Gastroesophageal sphincter (tissue), 4 donors: ENCODE measurements around the gene LIMA1. TPM values are rescaled to one million over a fixed set of nuclear protein-coding genes. Genes with fewer than 3 reads are reported as not detected.
"Not testable (repeated sequence)": the region's sequence is repeated elsewhere in the genome, so short reads cannot be mapped to it uniquely, and the experiment has no call there.

Experiments used
- ATAC-seq: fragments of 150-250 bp; one replicate; pipeline ENCODE4 v1.9.1; 2016; ENCODE audit warnings: mild to moderate bottlenecking, moderate library complexity
- H3K27ac ChIP-seq, 4 donors: fragments of 200-600 bp; sonication (generic) in 3 of 4; 1 replicate in 3 of 4; 2 replicates in 1 of 4; pipeline ENCODE4 v1.5.1; 2016 to 2019
- H3K27me3 ChIP-seq: fragments of 200-600 bp; sonication (generic); one replicate; pipeline ENCODE4 v1.5.1; 2019
- H3K36me3 ChIP-seq, 2 donors: fragments of 200-600 bp; sonication (generic); one replicate each; pipeline ENCODE4 v1.5.1; 2019; ENCODE audit warnings: control low read depth in 1 of 2
- H3K4me1 ChIP-seq, 3 donors: fragments of 200-600 bp; sonication (generic); 1 replicate in 2 of 3; 2 replicates in 1 of 3; pipeline ENCODE4 v1.5.1; 2016 to 2019; ENCODE audit warnings: control low read depth in 2 of 3
- H3K4me3 ChIP-seq, 2 donors: fragments of 200-600 bp; sonication (generic); one replicate each; pipeline ENCODE4 v1.5.1; 2019; ENCODE audit warnings: mild to moderate bottlenecking in 1 of 2, moderate library complexity in 1 of 2
- H3K9me3 ChIP-seq, 3 donors: fragments of 200-600 bp; sonication (generic); one replicate each; pipeline ENCODE4 v1.5.1; 2017 to 2019; ENCODE audit warnings: control low read depth in 2 of 3
- EP300 ChIP-seq: sonication (generic); formaldehyde crosslinking; IDR thresholded peaks from one replicate; pipeline ENCODE4 v1.6.1; 2017; ENCODE audit warnings: antibody characterized with exemption, mild to moderate bottlenecking
- POLR2A ChIP-seq, 2 donors: fragments of 450-650 bp; IDR thresholded peaks; one replicate each; pipeline ENCODE4 v1.6.1; 2017; ENCODE audit warnings: antibody characterized with exemption in 2 of 2, mild to moderate bottlenecking in 2 of 2, moderate library complexity in 1 of 2
- POLR2AphosphoS5 ChIP-seq: sonication (generic); formaldehyde crosslinking; IDR thresholded peaks from one replicate; pipeline ENCODE4 v1.6.1; 2017; ENCODE audit warnings: antibody characterized with exemption
- WGBS, 2 donors: methylation state at CpG; one replicate each; pipeline ENCODE4 v1.1.5; 2018; ENCODE audit warnings: low coverage in 1 of 2; 5-methylcytosine and 5-hydroxymethylcytosine counted together
- total RNA-seq, 4 donors: library from RNA; depleted of rRNA; stranded (reverse); fragments of >200 nt; gene quantifications; one replicate each; pipeline ENCODE4 v1.1.0, GENCODE V29; 2016
- TF ChIP-seq, protein P1 (sequence below), 4 experiments: fragments of 200-600 bp in 2 of 4; fragments of 450-650 bp in 2 of 4; sonication (generic) in 1 of 4; IDR thresholded peaks; one replicate each; pipeline ENCODE4 v1.5.1; 2017 to 2019; ENCODE audit warnings: antibody characterized with exemption in 4 of 4, mild to moderate bottlenecking in 2 of 4, moderate library complexity in 2 of 4

The LIMA1 gene
- total RNA-seq, 4 donors from 2014 or later, result 27.6 to 91.3 (median 64.6) TPM

DNA sequence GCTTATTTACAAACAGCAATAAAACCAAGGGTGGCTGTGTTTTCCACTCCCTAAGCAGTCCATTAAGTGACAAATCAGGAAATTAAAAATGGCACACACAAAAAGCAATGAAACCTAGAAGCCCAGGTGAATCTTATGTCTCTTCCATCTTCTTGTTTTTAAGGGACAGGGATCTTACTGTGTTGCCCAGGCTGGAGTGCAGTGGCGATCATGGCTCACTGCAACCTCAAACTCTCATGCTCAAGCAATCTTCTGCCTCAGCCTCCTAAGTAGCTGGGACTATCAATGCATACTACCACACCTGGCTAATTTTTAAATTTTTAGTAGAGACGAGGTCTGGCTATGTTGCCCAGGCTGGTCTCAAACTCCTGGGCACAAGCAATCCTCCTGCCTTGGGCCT is 63.8 kb downstream of the LIMA1 start:
- H3K4me1 ChIP-seq, result peaks cover 3 to 72% (median 17%) of the 10 kb centered on the region in 3 donors
- H3K27ac ChIP-seq, result peak overlapping the region in 3 of 4 donors; percentile 80 to 88 (median 84)

DNA sequence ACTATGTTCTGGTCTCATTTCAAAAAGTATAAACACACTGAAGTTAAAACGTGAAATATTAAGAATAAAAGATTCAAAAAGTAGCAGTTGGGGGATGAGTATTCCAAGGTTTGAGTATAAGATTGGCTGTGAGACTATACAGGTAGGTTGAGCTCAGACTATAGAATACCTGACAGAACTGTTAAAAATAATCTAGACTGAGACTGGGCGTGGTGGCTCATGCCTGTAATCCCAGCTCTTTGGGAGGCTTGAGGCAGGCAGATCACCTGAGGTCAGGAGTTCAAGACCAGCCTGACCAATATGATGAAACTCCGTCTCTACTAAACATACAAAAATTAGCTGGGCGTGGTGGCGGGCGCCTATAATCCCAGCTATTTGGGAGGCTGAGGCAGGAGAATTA is 64.3 kb downstream of the LIMA1 start:
- ATAC-seq, H3K9me3 ChIP-seq, H3K27ac ChIP-seq, H3K27me3 ChIP-seq, H3K36me3 ChIP-seq: not testable (repeated sequence)
- H3K4me3 ChIP-seq, result peak overlapping the region in 1 of 2 donors; percentile 51
- WGBS, 2 donors, result 71 to 88% methylated on average over 1 to 6 of the region's 6 CpGs
- peaks cover 3 to 72% (median 17%) of the 10 kb centered on the region in 3 donors for H3K4me1 ChIP-seq

More for the DNA sequence above, 63.8 kb downstream of the LIMA1 start:
- TF ChIP-seq POLR2A (IDR thresholded peaks at IDR 0.05) (no peak), POLR2AphosphoS5 (no peak), EP300 (no peak)
- TF ChIP-seq, protein P1, sequence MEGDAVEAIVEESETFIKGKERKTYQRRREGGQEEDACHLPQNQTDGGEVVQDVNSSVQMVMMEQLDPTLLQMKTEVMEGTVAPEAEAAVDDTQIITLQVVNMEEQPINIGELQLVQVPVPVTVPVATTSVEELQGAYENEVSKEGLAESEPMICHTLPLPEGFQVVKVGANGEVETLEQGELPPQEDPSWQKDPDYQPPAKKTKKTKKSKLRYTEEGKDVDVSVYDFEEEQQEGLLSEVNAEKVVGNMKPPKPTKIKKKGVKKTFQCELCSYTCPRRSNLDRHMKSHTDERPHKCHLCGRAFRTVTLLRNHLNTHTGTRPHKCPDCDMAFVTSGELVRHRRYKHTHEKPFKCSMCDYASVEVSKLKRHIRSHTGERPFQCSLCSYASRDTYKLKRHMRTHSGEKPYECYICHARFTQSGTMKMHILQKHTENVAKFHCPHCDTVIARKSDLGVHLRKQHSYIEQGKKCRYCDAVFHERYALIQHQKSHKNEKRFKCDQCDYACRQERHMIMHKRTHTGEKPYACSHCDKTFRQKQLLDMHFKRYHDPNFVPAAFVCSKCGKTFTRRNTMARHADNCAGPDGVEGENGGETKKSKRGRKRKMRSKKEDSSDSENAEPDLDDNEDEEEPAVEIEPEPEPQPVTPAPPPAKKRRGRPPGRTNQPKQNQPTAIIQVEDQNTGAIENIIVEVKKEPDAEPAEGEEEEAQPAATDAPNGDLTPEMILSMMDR (IDR thresholded peaks at IDR 0.05), result no peak
- Histone ChIP-seq H3K4me3 (peak overlapping the region in 1 of 2 donors; percentile 51), H3K36me3 (peaks cover 0 to 3% of the 10 kb centered on the region in 2 donors), H3K27me3 (no peaks in the 10 kb centered on the region), H3K9me3 (no peaks in the 10 kb centered on the region)
- WGBS, 2 donors, result 75 to 94% methylated on average over 2 of the region's 2 CpGs
- no peak for ATAC-seq

DNA sequence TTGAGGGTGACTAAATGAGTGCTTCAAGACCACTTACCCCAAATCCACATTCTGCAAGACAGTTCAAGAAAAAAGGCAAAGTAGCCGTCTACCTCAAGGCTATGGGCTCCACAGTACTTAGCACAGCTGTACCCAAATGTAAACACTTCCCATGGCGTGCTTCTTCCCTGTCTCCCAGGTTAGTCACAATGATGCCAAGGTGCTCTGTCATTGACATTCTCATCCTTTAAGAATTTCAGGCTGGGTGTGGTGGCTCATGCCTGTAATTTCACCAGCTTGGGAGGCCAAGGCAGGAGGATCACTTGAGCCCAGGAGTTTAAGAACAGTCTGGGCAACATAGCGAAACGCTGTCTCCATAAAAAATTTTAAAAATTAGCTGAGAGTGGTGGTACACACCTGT is 64.9 kb downstream of the LIMA1 start:
- H3K4me1 ChIP-seq, result peaks cover 3 to 66% (median 17%) of the 10 kb centered on the region in 3 donors
- no peak for ATAC-seq
- TF ChIP-seq EP300, result no peak
- TF ChIP-seq POLR2A (IDR thresholded peaks at IDR 0.05), result no peak
- TF ChIP-seq, protein P1 (IDR thresholded peaks at IDR 0.05), result no peak
- no peak for TF ChIP-seq POLR2AphosphoS5
- WGBS, 2 donors, result 82% methylated on average over 4 of the region's 4 CpGs; no CpG with 5 or more reads in 1 of the 2 donors
- no peaks in the 10 kb centered on the region for H3K9me3 ChIP-seq
- no peaks in the 10 kb centered on the region for H3K27me3 ChIP-seq
- H3K27ac ChIP-seq, result no peak overlapping the region
- H3K36me3 ChIP-seq, result peaks cover 0 to 3% of the 10 kb centered on the region in 2 donors
- no peak overlapping the region for H3K4me3 ChIP-seq

DNA sequence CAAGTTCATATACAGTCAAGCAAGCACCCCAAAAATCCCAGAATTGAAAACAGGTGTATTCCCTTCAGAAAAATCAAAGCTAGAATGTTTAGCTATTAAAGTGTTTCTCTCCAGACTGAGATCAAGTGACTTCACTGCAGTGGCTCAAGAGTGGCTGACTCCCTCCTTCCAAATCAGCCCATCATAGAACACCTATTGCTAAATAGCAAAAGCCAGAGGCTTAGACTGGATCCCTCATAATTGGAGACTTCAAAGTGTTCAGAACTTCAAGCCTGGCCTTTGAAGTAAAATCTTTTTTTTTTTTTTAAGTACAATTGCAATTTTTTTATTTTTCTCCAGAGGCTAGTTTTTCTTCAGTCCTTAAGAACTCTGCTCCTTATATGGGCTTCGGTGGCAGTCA is 66.1 kb downstream of the LIMA1 start:
- WGBS, 2 donors, result no CpG with 5 or more reads among the region's 1 CpG
- Histone ChIP-seq H3K27me3 (no peaks in the 10 kb centered on the region), H3K36me3 (peaks cover 0 to 8% of the 10 kb centered on the region in 2 donors), H3K27ac (no peak overlapping the region), H3K9me3 (no peaks in the 10 kb centered on the region), H3K4me1 (peaks cover 3 to 62% (median 9%) of the 10 kb centered on the region in 3 donors), H3K4me3 (no peak overlapping the region)
- no peak for ATAC-seq
- TF ChIP-seq POLR2A (IDR thresholded peaks at IDR 0.05) (no peak), EP300 (no peak), POLR2AphosphoS5 (no peak)
- TF ChIP-seq, protein P1 (IDR thresholded peaks at IDR 0.05), result no peak

DNA sequence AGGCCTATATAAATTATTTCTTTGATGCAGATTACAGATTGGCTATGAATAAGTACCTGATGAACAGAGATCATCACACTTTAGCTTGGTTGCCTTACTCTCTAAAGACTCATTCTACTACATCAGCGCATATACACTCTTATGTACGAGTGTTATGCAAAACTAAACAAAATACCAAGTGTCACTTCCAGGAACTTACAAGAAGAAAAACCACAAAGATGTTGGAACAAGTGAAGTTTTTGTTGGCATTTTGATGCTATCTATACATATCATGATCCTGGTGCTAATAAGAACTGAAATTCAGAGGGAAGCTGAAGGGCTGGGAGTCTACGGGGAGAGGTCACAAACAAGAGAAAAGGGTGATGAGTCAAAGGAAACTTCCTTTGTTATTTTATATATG is 68.3 kb downstream of the LIMA1 start:
- TF ChIP-seq POLR2AphosphoS5, result no peak
- TF ChIP-seq, protein P1 (IDR thresholded peaks at IDR 0.05), result no peak
- TF ChIP-seq EP300, result no peak
- TF ChIP-seq POLR2A (IDR thresholded peaks at IDR 0.05), result no peak
- H3K27ac ChIP-seq, result no peak overlapping the region
- H3K27me3 ChIP-seq, result no peaks in the 10 kb centered on the region
- H3K9me3 ChIP-seq, result no peaks in the 10 kb centered on the region
- no peak for ATAC-seq
- H3K36me3 ChIP-seq, result peaks cover 0 to 8% of the 10 kb centered on the region in 2 donors
- WGBS, 2 donors, result 87 to 90% methylated on average over 3 of the region's 3 CpGs
- H3K4me1 ChIP-seq, result peaks cover 3 to 47% (median 5%) of the 10 kb centered on the region in 3 donors
- no peak overlapping the region for H3K4me3 ChIP-seq
